D721Med (cell line): ENCODE data around the gene GET3.
A peak's percentile ranks its signal among the peaks of the same experiment; 100 is the strongest.

ENCODE experiments used
- DNase-seq: peaks from one replicate; pipeline ENCODE4 v3.0.0; 2011; ENCODE audit warnings: low spot score; ENCODE audit not compliant: insufficient read length
- FAIRE-seq: peaks from 2 replicates; lab custom pipeline; 2011; peaks lifted over from hg19 to GRCh38; lab: Jason Lieb, UNC
- TF ChIP-seq, protein P1 (sequence below): IDR thresholded peaks from 2 replicates; pipeline ENCODE4 v1.5.1; 2012; ENCODE audit warnings: mild to moderate bottlenecking, control low read depth; ENCODE audit not compliant: insufficient read depth; ENCODE audit errors: missing control alignments

The GET3 gene

DNA sequence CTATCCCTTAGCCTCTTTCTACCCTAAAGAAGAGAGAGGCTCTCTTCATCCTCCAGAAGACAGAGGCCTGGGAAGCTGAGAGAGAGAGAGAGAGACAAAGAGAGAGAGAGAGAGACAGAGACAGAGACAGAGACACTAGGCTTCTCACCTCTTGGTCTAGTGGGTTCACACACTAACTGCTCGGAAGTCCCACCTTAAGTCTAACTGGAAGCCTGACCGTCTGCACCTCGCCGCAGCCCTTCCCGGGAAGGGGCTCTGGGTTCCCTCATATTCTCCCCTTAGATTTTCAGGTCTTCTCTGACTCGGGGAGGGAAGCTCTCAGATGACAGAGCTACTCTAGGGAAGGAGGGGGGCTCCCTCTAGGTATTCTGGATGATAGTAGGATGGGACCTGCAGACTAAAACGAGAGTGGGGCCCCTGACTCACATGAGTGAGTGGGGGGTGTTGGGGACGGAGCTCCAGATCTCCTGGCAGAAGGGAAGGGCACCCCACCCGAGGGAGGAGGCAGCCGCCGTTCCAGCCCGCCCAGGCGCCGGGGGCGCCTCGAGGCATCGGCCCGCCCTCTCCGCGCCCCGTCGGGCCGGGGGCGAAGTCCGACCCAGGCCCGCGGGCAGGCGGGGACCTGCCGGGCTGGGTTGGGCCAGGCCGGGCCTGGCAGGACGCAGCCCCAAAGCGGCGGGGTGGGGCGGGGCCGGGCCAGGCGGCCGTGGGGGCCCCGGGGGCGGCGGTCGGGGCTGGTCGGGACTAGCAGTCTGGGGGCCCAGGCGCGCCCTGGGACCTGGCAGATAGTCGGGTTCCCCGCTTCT lies 52.0 kb downstream of the GET3 start:
- FAIRE-seq = no peak

DNA sequence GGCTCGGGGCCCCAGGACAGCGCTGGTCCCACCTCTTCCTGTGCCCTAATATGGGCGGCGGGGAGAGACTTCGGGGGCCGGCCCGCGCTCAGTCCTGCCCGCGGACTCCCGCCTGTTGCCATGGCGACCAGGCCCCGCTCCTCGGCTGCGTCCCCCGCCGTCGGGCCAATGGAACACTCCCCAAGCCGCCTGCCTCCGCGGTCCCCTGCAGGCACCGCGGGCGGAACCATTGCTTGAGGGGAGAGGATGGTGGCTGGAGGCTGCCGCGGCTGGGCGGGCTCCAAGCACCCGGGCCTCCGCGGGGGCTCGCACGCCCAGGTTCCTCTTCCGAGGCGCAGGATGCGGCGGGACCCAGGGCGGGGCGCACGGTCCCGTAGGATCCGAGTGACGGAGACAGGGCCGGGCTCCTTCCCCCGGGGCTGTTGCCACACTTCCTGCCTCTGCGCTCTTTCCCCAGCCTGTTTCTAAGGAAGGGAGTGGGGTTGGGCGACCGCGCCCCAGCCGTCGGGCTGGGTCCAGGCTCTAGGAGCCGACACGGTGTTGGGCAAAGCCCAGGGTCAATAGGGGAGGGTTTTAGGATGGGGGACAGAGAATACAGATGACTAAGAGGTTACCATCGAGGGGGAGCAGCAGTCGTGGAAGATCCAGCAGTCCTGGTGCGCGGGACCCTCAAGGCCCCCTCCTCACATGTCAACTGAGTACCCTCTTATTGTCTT lies 52.8 kb downstream of the GET3 start:
- peak; percentile 88 for DNase-seq
- FAIRE-seq = no peak
- TF ChIP-seq, protein P1, sequence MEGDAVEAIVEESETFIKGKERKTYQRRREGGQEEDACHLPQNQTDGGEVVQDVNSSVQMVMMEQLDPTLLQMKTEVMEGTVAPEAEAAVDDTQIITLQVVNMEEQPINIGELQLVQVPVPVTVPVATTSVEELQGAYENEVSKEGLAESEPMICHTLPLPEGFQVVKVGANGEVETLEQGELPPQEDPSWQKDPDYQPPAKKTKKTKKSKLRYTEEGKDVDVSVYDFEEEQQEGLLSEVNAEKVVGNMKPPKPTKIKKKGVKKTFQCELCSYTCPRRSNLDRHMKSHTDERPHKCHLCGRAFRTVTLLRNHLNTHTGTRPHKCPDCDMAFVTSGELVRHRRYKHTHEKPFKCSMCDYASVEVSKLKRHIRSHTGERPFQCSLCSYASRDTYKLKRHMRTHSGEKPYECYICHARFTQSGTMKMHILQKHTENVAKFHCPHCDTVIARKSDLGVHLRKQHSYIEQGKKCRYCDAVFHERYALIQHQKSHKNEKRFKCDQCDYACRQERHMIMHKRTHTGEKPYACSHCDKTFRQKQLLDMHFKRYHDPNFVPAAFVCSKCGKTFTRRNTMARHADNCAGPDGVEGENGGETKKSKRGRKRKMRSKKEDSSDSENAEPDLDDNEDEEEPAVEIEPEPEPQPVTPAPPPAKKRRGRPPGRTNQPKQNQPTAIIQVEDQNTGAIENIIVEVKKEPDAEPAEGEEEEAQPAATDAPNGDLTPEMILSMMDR = no peak

More for the DNA sequence above, 52.0 kb downstream of the GET3 start:
- TF ChIP-seq, protein P1 = no peak
- DNase-seq = no peak

GRCh38 chr19:12790628-12791344 lies 53.5 kb downstream of the GET3 start:
- DNase-seq = no peak
- FAIRE-seq = no peak
- TF ChIP-seq, protein P1 = no peak

- TF ChIP-seq, protein P1 = no peak
- DNase-seq (peak; percentile 76), FAIRE-seq (no peak)
These were observed 54.2 kb downstream of the GET3 start, which contains the start of gene JUNB for GRCh38 chr19:12791345-12792050. JUNB (plus strand) TSS chr19:12791486; CDS start chr19:12791772, 286 bp downstream.

DNA sequence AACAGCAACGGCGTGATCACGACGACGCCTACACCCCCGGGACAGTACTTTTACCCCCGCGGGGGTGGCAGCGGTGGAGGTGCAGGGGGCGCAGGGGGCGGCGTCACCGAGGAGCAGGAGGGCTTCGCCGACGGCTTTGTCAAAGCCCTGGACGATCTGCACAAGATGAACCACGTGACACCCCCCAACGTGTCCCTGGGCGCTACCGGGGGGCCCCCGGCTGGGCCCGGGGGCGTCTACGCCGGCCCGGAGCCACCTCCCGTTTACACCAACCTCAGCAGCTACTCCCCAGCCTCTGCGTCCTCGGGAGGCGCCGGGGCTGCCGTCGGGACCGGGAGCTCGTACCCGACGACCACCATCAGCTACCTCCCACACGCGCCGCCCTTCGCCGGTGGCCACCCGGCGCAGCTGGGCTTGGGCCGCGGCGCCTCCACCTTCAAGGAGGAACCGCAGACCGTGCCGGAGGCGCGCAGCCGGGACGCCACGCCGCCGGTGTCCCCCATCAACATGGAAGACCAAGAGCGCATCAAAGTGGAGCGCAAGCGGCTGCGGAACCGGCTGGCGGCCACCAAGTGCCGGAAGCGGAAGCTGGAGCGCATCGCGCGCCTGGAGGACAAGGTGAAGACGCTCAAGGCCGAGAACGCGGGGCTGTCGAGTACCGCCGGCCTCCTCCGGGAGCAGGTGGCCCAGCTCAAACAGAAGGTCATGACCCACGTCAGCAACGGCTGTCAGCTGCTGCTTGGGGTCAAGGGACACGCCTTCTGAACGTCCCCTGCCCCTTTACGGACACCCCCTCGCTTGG lies 55.0 kb downstream of the GET3 start:
- TF ChIP-seq, protein P1 = no peak
- FAIRE-seq = no peak
- DNase-seq = no peak

GRCh38 chr19:12792853-12793289 lies 55.6 kb downstream of the GET3 start:
- TF ChIP-seq, protein P1 = no peak
- DNase-seq (no peak), FAIRE-seq (no peak)
